GM12878 (cell line): Measurements from ENCODE around the gene SZRD1. TPM values are rescaled to one million over a fixed set of nuclear protein-coding genes. Genes with fewer than 3 reads are reported as not detected.

Source experiments
- BACH1 ChIP-seq: fragments of 450-650 bp; IDR thresholded peaks from 2 replicates; pipeline ENCODE4 v1.6.1; 2017; ENCODE audit warnings: mild to moderate bottlenecking, borderline replicate concordance
- E2F4 ChIP-seq: IDR thresholded peaks from 2 replicates; pipeline ENCODE4 v1.6.1; 2012; ENCODE audit warnings: low read depth, low read length, improper control_type of control experiment
- E4F1 ChIP-seq: fragments of 450-650 bp; IDR thresholded peaks from 2 replicates; pipeline ENCODE4 v1.6.1; 2018; ENCODE audit warnings: borderline replicate concordance, mild to moderate bottlenecking; ENCODE audit not compliant: partially characterized antibody
- EZH2 ChIP-seq: IDR thresholded peaks from 2 replicates; pipeline ENCODE4 v1.6.1; 2012; ENCODE audit warnings: low read depth, mild to moderate bottlenecking, control low read depth, inconsistent platforms, low read length, borderline replicate concordance; ENCODE audit not compliant: control insufficient read depth
- IRF3 ChIP-seq: fragments of 450-650 bp; IDR thresholded peaks from 2 replicates; pipeline ENCODE4 v1.6.1; 2014; ENCODE audit warnings: mild to moderate bottlenecking
- IRF4 ChIP-seq: IDR thresholded peaks from 2 replicates; pipeline ENCODE4 v1.6.1; 2011; ENCODE audit warnings: low read depth, low read length
- JUND ChIP-seq: IDR thresholded peaks from 2 replicates; pipeline ENCODE4 v1.6.1; 2012; ENCODE audit warnings: low read depth, mild to moderate bottlenecking, low read length, improper control_type of control experiment, moderate library complexity
- KAT2A ChIP-seq: conservative IDR thresholded peaks from 2 replicates; pipeline ENCODE4 v1.6.1; 2011; ENCODE audit warnings: low read depth, low read length; ENCODE audit not compliant: control insufficient read depth
- MEF2A ChIP-seq: IDR thresholded peaks from 2 replicates; pipeline ENCODE4 v1.6.1; 2011; ENCODE audit warnings: low read depth, mild to moderate bottlenecking, low read length, moderate library complexity; ENCODE audit not compliant: insufficient read depth
- MXI1 ChIP-seq: fragments of 150-350 bp; IDR thresholded peaks from 2 replicates; pipeline ENCODE4 v1.6.1; 2011; ENCODE audit warnings: low read depth, mild to moderate bottlenecking, inconsistent platforms, low read length, improper control_type of control experiment
- NR2F1 ChIP-seq: fragments of 450-650 bp; conservative IDR thresholded peaks from 2 replicates; pipeline ENCODE4 v1.6.1; 2017; ENCODE audit warnings: mild to moderate bottlenecking
- PKNOX1 ChIP-seq: fragments of 450-650 bp; IDR thresholded peaks from 2 replicates; pipeline ENCODE4 v1.6.1; 2016; ENCODE audit warnings: mild to moderate bottlenecking
- SMAD1 ChIP-seq: fragments of 450-650 bp; IDR thresholded peaks from 2 replicates; pipeline ENCODE4 v1.6.1; 2018; ENCODE audit warnings: mild to moderate bottlenecking, low read depth; ENCODE audit not compliant: partially characterized antibody
- SMARCA5 ChIP-seq: fragments of 450-650 bp; IDR thresholded peaks from 2 replicates; pipeline ENCODE4 v1.6.1; 2017; ENCODE audit warnings: mild to moderate bottlenecking
- SMC3 ChIP-seq: IDR thresholded peaks from 2 replicates; pipeline ENCODE4 v1.6.1; 2011; ENCODE audit warnings: low read length, improper control_type of control experiment, borderline replicate concordance
- SUPT20H ChIP-seq: IDR thresholded peaks from 2 replicates; pipeline ENCODE4 v1.6.1; 2011; ENCODE audit warnings: low read depth, mild to moderate bottlenecking, low read length, moderate library complexity, borderline replicate concordance; ENCODE audit not compliant: control insufficient read depth
- TAF1 ChIP-seq: IDR thresholded peaks from 2 replicates; pipeline ENCODE4 v1.6.1; 2011; ENCODE audit warnings: mild to moderate bottlenecking, low read depth, low read length, borderline replicate concordance
- YY1 ChIP-seq: IDR thresholded peaks from 2 replicates; pipeline ENCODE4 v1.6.1; 2011; ENCODE audit warnings: low read depth, mild to moderate bottlenecking, low read length
- ZBED1 ChIP-seq: IDR thresholded peaks from 2 replicates; pipeline ENCODE4 v1.6.1; 2016; ENCODE audit warnings: borderline replicate concordance
- ZBTB4 ChIP-seq: fragments of 450-650 bp; formaldehyde crosslinking; IDR thresholded peaks from 2 replicates; pipeline ENCODE4 v1.4.0; 2022; ENCODE audit warnings: mild to moderate bottlenecking, moderate library complexity
- ZNF24 ChIP-seq: fragments of 450-650 bp; IDR thresholded peaks from 2 replicates; pipeline ENCODE4 v1.6.1; 2017; ENCODE audit warnings: antibody characterized with exemption, mild to moderate bottlenecking
- ZZZ3 ChIP-seq: IDR thresholded peaks from 2 replicates; pipeline ENCODE4 v1.6.1; 2011; ENCODE audit warnings: low read depth; ENCODE audit not compliant: control insufficient read depth, insufficient read length
- polyA plus RNA-seq, 11 experiments: library from polyadenylated mRNA; depleted of rRNA in 4 of 11; unstranded in 6 of 11; stranded (reverse) in 5 of 11; fragments of >200 nt; fragmentation: Nextera tagmentation in 4 of 11; fragmentation: Illumina TruSeq in 1 of 11; extraction: Ambion mirVana in 4 of 11; extraction: Trizol in 1 of 11; gene quantifications; 1 replicate in 1 of 11; 2 replicates in 10 of 11; pipeline versions ENCODE4 v1.2.1 to v1.2.3, GENCODE V29; 2011 to 2016; ENCODE audit warnings: inconsistent platforms in 2 of 11, missing spikeins in 2 of 11, low read depth in 1 of 11
- total RNA-seq, 4 experiments: library from RNA; depleted of rRNA in 3 of 4; stranded (reverse); fragments of >200 nt in 3 of 4; fragmentation: Illumina TruSeq in 1 of 4; extraction: Trizol in 1 of 4; gene quantifications; 2 replicates each; pipeline versions ENCODE4 v1.2.1 to v1.2.3, GENCODE V29; 2013 to 2021

SZRD1 gene
- total and polyA plus RNA-seq, 10 of the 15 experiments (the other 5 are each of a cell fraction or from before 2014, with no cell fraction given): 5.6 to 213 (median 113) TPM

GRCh38 chr1:16420424-16421118 lies 53.5 kb downstream of the SZRD1 start (continued):
- TF ChIP-seq IRF4 (0 out of 2 replicates have a peak, but pooled peaks have one; percentile 56), TAF1 (no peak), ZZZ3 (no peak), E2F4 (no peak), SMC3 (peak; percentile 7; the same call in 1 of the 2 replicates), IRF3 (no peak), NR2F1 (no peak), MEF2A (no peak), BACH1 (no peak), MXI1 (no peak), E4F1 (no peak), ZNF24 (no peak), JUND (no peak), ZBED1 (no peak), SUPT20H (no peak), SMARCA5 (no peak), SMAD1 (no peak), PKNOX1 (peak; percentile 77; the same call in 1 of the 2 replicates), KAT2A (no peak), EZH2 (no peak), ZBTB4 (no peak), YY1 (no peak)
